Panc1 (cell line): ENCODE results near the gene GNAZ. TPM values are rescaled to one million over a fixed set of nuclear protein-coding genes. Genes with fewer than 3 reads are reported as not detected.

Experiments used
- ATAC-seq: fragments of 200-7000 bp; cut with Tn5 transposase; 2 replicates; pipeline ENCODE4 v1.9.1; 2020; ENCODE audit warnings: mild to moderate bottlenecking, moderate library complexity
- BruUV-seq: library from RNA; stranded (reverse); fragments of 400-500 nt; replicated peaks from 2 replicates; lab custom pipeline; 2021; lab: Mats Ljungman, UMichigan
- CTCF ChIA-PET: fragments of 300-600 bp; sonication (Branson Sonifier 250); formaldehyde crosslinking; loops from one replicate; lab custom pipeline; 2022; ENCODE audit warnings: antibody characterized with exemption; lab: Charles Lee
- POLR2A ChIA-PET: fragments of 300-600 bp; sonication (Branson Sonifier 250); formaldehyde crosslinking; loops from one replicate; lab custom pipeline; 2022; ENCODE audit warnings: antibody characterized with exemption; lab: Charles Lee
- DNase-seq: peaks from one replicate; pipeline ENCODE4 v3.0.0-alpha.2; 2010; ENCODE audit warnings: low read depth, low spot score
- H3K27ac ChIP-seq: 2 replicates; pipeline ENCODE4 v1.5.1; 2011; ENCODE audit warnings: mild to moderate bottlenecking, low read length, inconsistent platforms
- H3K27me3 ChIP-seq: fragments of 200-500 bp; sonication (Bioruptor generic); 2 replicates; pipeline ENCODE4 v1.6.0; 2014; ENCODE audit warnings: low read length, inconsistent platforms; ENCODE audit not compliant: control insufficient read depth, insufficient read depth
- H3K36me3 ChIP-seq: fragments of 200-500 bp; sonication (Bioruptor generic); 2 replicates; pipeline ENCODE4 v1.5.1; 2014; ENCODE audit warnings: inconsistent platforms, mild to moderate bottlenecking, low read length, moderate library complexity; ENCODE audit not compliant: control insufficient read depth, insufficient read depth
- H3K4me1 ChIP-seq: 2 replicates; pipeline ENCODE4 v1.5.1; 2011; ENCODE audit warnings: inconsistent platforms, mild to moderate bottlenecking, low read length, moderate library complexity; ENCODE audit not compliant: control insufficient read depth, insufficient read depth
- H3K4me3 ChIP-seq, 2 experiments: 2 replicates each; pipeline ENCODE4 v1.5.1; 2011 to 2012; ENCODE audit warnings: low read depth in 2 of 2, low read length in 2 of 2, mild to moderate bottlenecking in 2 of 2, inconsistent platforms in 1 of 2, moderate library complexity in 1 of 2
- H3K9me3 ChIP-seq: fragments of 200-500 bp; sonication (Bioruptor generic); 2 replicates; pipeline ENCODE4 v1.5.1; 2014; ENCODE audit warnings: low read depth, mild to moderate bottlenecking, inconsistent platforms, low read length, moderate library complexity; ENCODE audit not compliant: control insufficient read depth, insufficient read depth
- CTCF ChIP-seq: fragments of 450-650 bp; IDR thresholded peaks from 2 replicates; pipeline ENCODE4 v1.5.1; 2017; ENCODE audit warnings: mild to moderate bottlenecking
- POLR2AphosphoS5 ChIP-seq: IDR thresholded peaks from 2 replicates; pipeline ENCODE4 v1.6.1; 2012; ENCODE audit warnings: mild to moderate bottlenecking, low read depth, low read length, moderate library complexity
- REST ChIP-seq, 2 experiments: IDR thresholded peaks; 2 replicates each; pipeline ENCODE4 v1.6.1; 2011 to 2012; ENCODE audit warnings: low read depth in 2 of 2, control low read depth in 1 of 2, low read length in 1 of 2, mild to moderate bottlenecking in 1 of 2, moderate library complexity in 1 of 2; ENCODE audit not compliant: insufficient read depth in 1 of 2
- SIN3A ChIP-seq: IDR thresholded peaks from 2 replicates; pipeline ENCODE4 v1.6.1; 2012; ENCODE audit warnings: low read depth, mild to moderate bottlenecking, low read length, moderate library complexity, borderline replicate concordance; ENCODE audit not compliant: insufficient read depth
- TCF7L2 ChIP-seq: IDR thresholded peaks from 2 replicates; pipeline ENCODE4 v1.6.1; 2011; ENCODE audit warnings: mild to moderate bottlenecking, low read depth, low read length, inconsistent platforms
- in situ Hi-C: cut with HindIII; loops from 2 replicates; pipeline ENCODE4 v1.10.0; 2016; ENCODE audit warnings: low sequenced_read_pairs, low pct_unique_long_range_greater_than_20kb
- intact Hi-C: fragments of 100-400 bp; cut with micrococcal nuclease; formaldehyde crosslinking; loops from one replicate; pipeline ENCODE4 v1.10.0; 2022; ENCODE audit not compliant: unreplicated experiment
- total RNA-seq: library from RNA; stranded (reverse); gene quantifications from one replicate; pipeline ENCODE4 v1.2.1, GENCODE V29; 2021; ENCODE audit not compliant: unreplicated experiment

GNAZ gene
- total RNA-seq, 1 experiment from 2014 or later = 11.9 TPM

DNA sequence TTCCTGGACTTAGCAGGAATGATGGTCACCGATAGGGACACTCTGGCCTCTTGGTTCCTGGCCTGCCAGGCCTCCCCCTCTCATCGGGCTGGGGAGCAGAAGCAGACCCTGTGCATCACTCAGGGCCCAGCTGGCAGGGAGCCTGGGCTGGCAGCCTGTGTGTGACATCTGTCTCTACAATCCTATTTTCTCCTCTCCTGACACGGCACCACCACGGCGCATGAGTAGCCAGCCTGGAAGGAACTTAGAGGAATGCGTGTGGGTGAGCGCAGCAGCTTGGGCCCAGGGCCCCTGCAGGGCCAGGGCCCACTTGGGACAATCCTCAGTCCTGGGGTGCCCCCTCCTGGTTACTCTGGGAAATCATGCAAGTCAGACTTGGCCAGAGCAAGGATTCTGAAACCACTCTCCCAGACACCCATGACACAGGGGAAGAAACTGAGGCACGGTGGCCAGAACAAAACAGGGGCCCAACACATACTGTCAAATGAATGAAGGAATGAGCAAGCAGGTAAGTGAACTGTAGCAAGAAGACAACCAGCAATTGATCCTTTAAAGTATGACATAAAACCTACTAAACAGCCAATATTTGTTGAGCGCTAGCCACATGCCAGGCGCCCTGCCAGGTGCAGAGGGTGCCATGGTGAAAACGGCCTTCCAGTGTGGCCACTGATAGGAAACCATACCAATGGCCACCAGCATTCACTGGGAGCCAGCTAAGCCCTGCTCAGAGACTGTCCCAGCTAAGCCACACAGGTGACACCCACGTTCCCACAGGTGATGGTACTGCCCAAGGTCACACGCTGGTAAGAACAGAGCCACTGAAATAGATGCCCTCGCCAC lies 58.2 kb downstream of the GNAZ start:
- CTCF ChIA-PET = interaction anchor here (0.6 to 2.4 kb wide), 2 partner anchors 169 to 203 kb away, joined by 3 to 14 read pairs; no protein-coding TSS in a partner anchor
- DNase-seq (no peak), ATAC-seq (peak; percentile 87)
- Histone ChIP-seq H3K27me3 (no peaks in the 10 kb centered on the region), H3K4me1 (no peaks in the 10 kb centered on the region), H3K9me3 (no peaks in the 10 kb centered on the region), H3K27ac (no peak overlapping the region), H3K4me3 (no peak overlapping the region), H3K36me3 (no peaks in the 10 kb centered on the region)
- intact Hi-C loops (loop anchor here (1.0 kb wide), 1 partner anchor 169 kb away; no protein-coding TSS in a partner anchor), in situ Hi-C loops (no loop called here)
- POLR2A ChIA-PET = no interaction called here
- BruUV-seq = no TSS peak
- TF ChIP-seq CTCF = peak; percentile 77
- no peak for TF ChIP-seq SIN3A

GRCh38 chr22:23129149-23129548 lies 58.8 kb downstream of the GNAZ start:
- ChIA-PET CTCF (interaction anchor here (2.4 kb wide), 1 partner anchor 169 kb away, joined by 14 read pairs; no protein-coding TSS in a partner anchor), POLR2A (no interaction called here)
- in situ Hi-C loops (no loop called here), intact Hi-C loops (no loop called here)
- Histone ChIP-seq H3K9me3 (no peaks in the 10 kb centered on the region), H3K4me1 (no peaks in the 10 kb centered on the region), H3K36me3 (no peaks in the 10 kb centered on the region), H3K4me3 (no peak overlapping the region), H3K27ac (no peak overlapping the region), H3K27me3 (no peaks in the 10 kb centered on the region)
- no peak for ATAC-seq
- no TSS peak for BruUV-seq
- no peak for TF ChIP-seq POLR2AphosphoS5
- TF ChIP-seq CTCF = no peak
- no peak for TF ChIP-seq SIN3A
- TF ChIP-seq REST (IDR thresholded peaks at IDR 0.05; ENCODE audit: insufficient read depth in 1 of 2, low read depth in 2 of 2, low read length in 1 of 2) = no peak
- TF ChIP-seq TCF7L2 = no peak
- no peak for DNase-seq
